Small intestine (tissue), 7 donors: ENCODE measurements around the gene MLH1. TPM values are rescaled to one million over a fixed set of nuclear protein-coding genes. Genes with fewer than 3 reads are reported as not detected.
"Not testable (repeated sequence)": the region's sequence is repeated elsewhere in the genome, so short reads cannot be mapped to it uniquely, and the experiment has no call there.

Source experiments
- DNase-seq, 2 donors: peaks; one replicate each; pipeline versions ENCODE4 v3.0.0 to v3.0.0-alpha.2; 2013
- FAIRE-seq: peaks from 2 replicates; lab custom pipeline; 2012; peaks lifted over from hg19 to GRCh38; lab: Jason Lieb, UNC
- H3K27ac ChIP-seq, 3 donors: one replicate each; pipeline ENCODE4 v1.5.1; 2013; ENCODE audit warnings: low read length in 2 of 3, mild to moderate bottlenecking in 2 of 3, control low read depth in 1 of 3, inconsistent platforms in 1 of 3, low read depth in 1 of 3, moderate library complexity in 1 of 3
- H3K27me3 ChIP-seq, 3 donors: one replicate each; pipeline ENCODE4 v1.6.1; 2013; ENCODE audit warnings: low read length in 3 of 3, inconsistent platforms in 1 of 3; ENCODE audit not compliant: control insufficient read depth in 3 of 3, insufficient read depth in 3 of 3
- H3K36me3 ChIP-seq, 3 donors: one replicate each; pipeline ENCODE4 v1.6.1; 2013; ENCODE audit warnings: low read length in 3 of 3, inconsistent platforms in 1 of 3, low read depth in 1 of 3, mild to moderate bottlenecking in 1 of 3, moderate library complexity in 1 of 3; ENCODE audit not compliant: control insufficient read depth in 3 of 3, insufficient read depth in 2 of 3
- H3K4me1 ChIP-seq, 3 donors: one replicate each; pipeline ENCODE4 v1.6.1; 2013; ENCODE audit warnings: low read length in 2 of 3, inconsistent platforms in 1 of 3, low read depth in 1 of 3, mild to moderate bottlenecking in 1 of 3, moderate library complexity in 1 of 3; ENCODE audit not compliant: control insufficient read depth in 3 of 3, insufficient read depth in 2 of 3
- H3K4me3 ChIP-seq, 3 donors: one replicate each; pipeline ENCODE4 v1.5.1; 2013; ENCODE audit warnings: low read length in 3 of 3, control low read depth in 1 of 3, inconsistent platforms in 1 of 3, low read depth in 1 of 3, mild to moderate bottlenecking in 1 of 3, moderate library complexity in 1 of 3
- H3K9me3 ChIP-seq, 2 donors: one replicate each; pipeline ENCODE4 v1.6.1; 2013; ENCODE audit warnings: low read depth in 1 of 2, low read length in 1 of 2; ENCODE audit not compliant: control insufficient read depth in 2 of 2, insufficient read depth in 1 of 2
- WGBS, 3 donors: extraction: QIAGEN DNeasy Blood & Tissue Kit; methylation state at CpG; one replicate each; pipeline ENCODE4 v1.1.7; 2013; 5-methylcytosine and 5-hydroxymethylcytosine counted together
- polyA plus RNA-seq, 4 donors: library from polyadenylated mRNA; stranded (reverse) in 3 of 4; unstranded in 1 of 4; fragments of 200-250 nt in 3 of 4; fragments of 120-200 nt in 1 of 4; gene quantifications; one replicate each; pipeline versions ENCODE4 v1.2.1 to v1.2.3, GENCODE V29; 2013
- donor health status: healthy with polysubstance abuse.
- donor health status: control.
- donor health status: control.
- donor health status: Bipolar disorder and iron deficiency.
- donor health status: healthy.

The MLH1 gene
- polyA plus RNA-seq, 4 donors = 5.6 to 29.1 (median 15.5) TPM

DNA sequence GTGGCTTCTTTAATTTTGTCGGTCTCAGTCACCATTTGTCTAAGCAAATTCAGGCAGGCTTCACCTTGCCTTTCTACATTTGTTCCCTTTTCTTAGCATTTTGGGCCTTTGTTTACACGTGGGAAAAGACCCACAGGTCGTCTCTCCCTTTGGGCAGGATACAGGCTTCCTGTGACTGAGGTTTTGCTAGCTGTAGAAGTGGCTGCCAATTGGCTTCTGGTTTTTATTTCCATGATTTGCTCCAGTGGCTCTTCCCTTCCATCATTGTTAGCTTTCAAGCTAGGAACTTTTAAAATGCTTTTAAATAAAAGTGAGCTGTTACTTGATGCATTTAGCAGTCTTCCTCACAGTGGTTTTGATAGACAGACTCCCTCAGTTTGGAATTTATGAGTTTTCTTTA, 37.3 kb downstream of the MLH1 start:
- peaks cover 12 to 52% (median 27%) of the 10 kb centered on the region in 3 donors for H3K36me3 ChIP-seq
- H3K27ac ChIP-seq = no peak overlapping the region
- WGBS, 3 donors = 64 to 70% (median 65%) methylated on average over 3 of the region's 3 CpGs
- no peaks in the 10 kb centered on the region for H3K27me3 ChIP-seq
- H3K4me1 ChIP-seq = no peaks in the 10 kb centered on the region
- FAIRE-seq = no peak
- H3K4me3 ChIP-seq = no peak overlapping the region
- H3K9me3 ChIP-seq = peaks cover 0 to 8% of the 10 kb centered on the region in 2 donors
- no peak for DNase-seq

DNA sequence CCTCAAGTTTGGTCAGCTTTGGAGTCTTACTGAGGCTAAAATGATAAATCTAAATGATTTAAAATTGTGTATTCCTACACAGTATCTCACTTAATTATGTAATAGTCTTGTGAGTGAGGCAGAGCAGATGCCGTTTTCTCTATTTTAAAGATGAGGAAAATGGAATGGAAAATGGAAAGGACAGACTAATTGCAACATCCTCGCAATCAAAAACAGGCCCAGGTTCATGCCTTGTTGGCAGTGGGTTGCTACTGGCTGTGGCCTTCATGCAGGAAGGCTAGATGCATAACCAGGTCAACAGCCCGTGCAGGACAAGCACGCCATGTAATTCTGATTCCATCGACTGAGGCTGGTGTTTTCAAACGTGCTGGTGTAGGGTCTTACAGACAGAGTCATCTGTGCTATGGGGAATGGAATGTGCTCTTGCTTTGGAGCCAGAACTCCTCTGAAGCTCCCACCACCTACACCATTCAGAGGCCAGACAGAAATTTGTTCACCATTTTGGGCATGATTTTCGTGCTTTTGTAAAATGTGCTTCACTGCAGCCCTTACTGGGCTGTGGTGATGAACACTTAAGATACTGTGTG, 37.9 kb downstream of the MLH1 start:
- no peak overlapping the region for H3K27ac ChIP-seq
- no peak for FAIRE-seq
- 87 to 94% (median 93%) methylated on average over 7 of the region's 7 CpGs for WGBS, 3 donors
- peaks cover 15 to 50% (median 27%) of the 10 kb centered on the region in 3 donors for H3K36me3 ChIP-seq
- no peak for DNase-seq
- H3K9me3 ChIP-seq = peaks cover 0 to 14% of the 10 kb centered on the region in 2 donors
- H3K27me3 ChIP-seq = no peaks in the 10 kb centered on the region
- no peak overlapping the region for H3K4me3 ChIP-seq
- no peaks in the 10 kb centered on the region for H3K4me1 ChIP-seq

GRCh38 chr3:37032961-37033360, 39.6 kb downstream of the MLH1 start:
- H3K4me3 ChIP-seq = no peak overlapping the region
- FAIRE-seq = no peak
- H3K9me3 ChIP-seq = peaks cover 0 to 19% of the 10 kb centered on the region in 2 donors
- H3K27ac ChIP-seq = no peak overlapping the region
- 81 to 94% (median 90%) methylated on average over 10 of the region's 10 CpGs for WGBS, 3 donors
- H3K36me3 ChIP-seq = peaks cover 15 to 42% (median 27%) of the 10 kb centered on the region in 3 donors
- H3K27me3 ChIP-seq = no peaks in the 10 kb centered on the region
- DNase-seq = no peak
- H3K4me1 ChIP-seq = no peaks in the 10 kb centered on the region

DNA sequence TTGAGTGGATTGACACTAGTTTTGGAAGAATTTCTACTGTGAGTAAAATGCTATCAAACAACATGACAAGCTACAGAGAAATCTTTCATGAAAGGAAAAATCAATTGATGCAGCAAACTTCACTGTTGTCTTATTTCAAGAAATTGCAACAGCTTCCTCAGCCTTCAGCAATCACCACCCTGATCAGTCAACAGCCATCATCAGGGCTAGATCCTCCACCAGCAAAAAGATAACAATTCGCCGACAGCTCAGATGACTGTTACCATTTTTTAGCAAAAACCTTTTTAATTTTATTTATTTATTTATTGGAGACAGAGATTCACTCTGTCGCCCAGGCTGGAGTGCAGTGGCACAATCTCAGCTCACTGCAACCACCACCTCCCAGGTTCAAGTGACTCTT, 44.0 kb downstream of the MLH1 start:
- Histone ChIP-seq H3K4me1 (no peaks in the 10 kb centered on the region), H3K27ac (no peak overlapping the region), H3K27me3 (no peaks in the 10 kb centered on the region), H3K36me3 (peaks cover 13 to 27% (median 17%) of the 10 kb centered on the region in 3 donors), H3K4me3 (no peak overlapping the region), H3K9me3 (peaks cover 0 to 19% of the 10 kb centered on the region in 2 donors)
- FAIRE-seq (no peak), DNase-seq (no peak)
- 97% methylated on average over 3 of the region's 3 CpGs for WGBS, 3 donors

GRCh38 chr3:37039161-37039846, 46.0 kb downstream of the MLH1 start:
- WGBS, 3 donors = 92 to 100% (median 97%) methylated on average over 1 of the region's 1 CpG

GRCh38 chr3:37040231-37040630, 46.9 kb downstream of the MLH1 start:
- H3K36me3 ChIP-seq = peaks cover 9 to 23% (median 14%) of the 10 kb centered on the region in 3 donors
- no peak overlapping the region for H3K4me3 ChIP-seq
- WGBS, 3 donors = 85 to 96% (median 87%) methylated on average over 1 of the region's 1 CpG
- DNase-seq = no peak
- no peak for FAIRE-seq
- H3K27ac ChIP-seq = no peak overlapping the region
- no peaks in the 10 kb centered on the region for H3K4me1 ChIP-seq
- H3K27me3 ChIP-seq = no peaks in the 10 kb centered on the region
- H3K9me3 ChIP-seq = peaks cover 0 to 15% of the 10 kb centered on the region in 2 donors

More at GRCh38 chr3:37039161-37039846, 46.0 kb downstream of the MLH1 start:
- Histone ChIP-seq H3K27ac (no peak overlapping the region), H3K4me1 (no peaks in the 10 kb centered on the region), H3K36me3 (peaks cover 13 to 23% (median 14%) of the 10 kb centered on the region in 3 donors), H3K9me3 (peaks cover 0 to 18% of the 10 kb centered on the region in 2 donors), H3K4me3 (no peak overlapping the region), H3K27me3 (no peaks in the 10 kb centered on the region)
- DNase-seq (no peak), FAIRE-seq (no peak)

DNA sequence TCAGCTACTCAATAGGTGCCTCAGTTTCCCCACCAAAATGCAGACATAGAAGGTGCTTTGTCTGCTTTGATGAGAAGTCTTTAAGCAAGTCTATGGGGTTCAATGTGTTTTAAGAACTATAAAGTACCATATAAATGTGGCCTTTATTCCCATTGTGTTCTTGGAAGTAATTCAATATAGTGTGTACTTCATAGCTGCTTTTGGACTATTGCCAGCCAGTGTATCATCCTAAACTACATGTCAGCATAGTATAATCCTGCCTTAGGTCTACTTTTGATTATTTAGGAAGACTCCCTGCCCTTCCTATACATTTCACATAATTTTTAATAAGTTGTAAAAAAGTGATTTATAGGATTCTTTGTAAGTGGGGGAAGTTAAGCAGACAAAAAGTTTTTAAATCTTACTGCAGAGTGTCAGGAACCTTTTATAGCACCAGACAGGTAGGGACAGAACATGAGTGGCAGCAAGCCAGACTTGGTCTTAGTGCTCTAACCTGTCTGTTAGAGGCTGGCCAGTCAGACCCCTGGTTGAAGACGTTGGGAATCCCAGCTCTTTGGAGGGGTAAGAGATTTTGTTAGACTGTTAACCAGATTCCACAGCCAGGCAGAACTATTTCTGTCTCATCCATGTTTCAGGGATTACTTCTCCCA, 48.4 kb downstream of the MLH1 start:
- Histone ChIP-seq H3K27ac (peak overlapping the region in 1 of 3 donors; percentile 31), H3K9me3 (peaks cover 0 to 3% of the 10 kb centered on the region in 2 donors), H3K4me3 (no peak overlapping the region), H3K27me3 (no peaks in the 10 kb centered on the region), H3K4me1 (no peaks in the 10 kb centered on the region), H3K36me3 (peaks cover 7 to 17% (median 11%) of the 10 kb centered on the region in 3 donors)
- 67 to 69% (median 68%) methylated on average over 1 of the region's 1 CpG for WGBS, 3 donors
- FAIRE-seq (no peak), DNase-seq (no peak)

GRCh38 chr3:37042712-37043111, 49.4 kb downstream of the MLH1 start:
- 73 to 94% (median 90%) methylated on average over 3 of the region's 3 CpGs for WGBS, 3 donors
- DNase-seq, H3K27ac ChIP-seq, H3K27me3 ChIP-seq, FAIRE-seq, H3K9me3 ChIP-seq, H3K4me1 ChIP-seq, H3K4me3 ChIP-seq: not testable (repeated sequence)
- peaks cover 7 to 19% (median 15%) of the 10 kb centered on the region in 3 donors for H3K36me3 ChIP-seq
